ENCODE data around the gene SULT4A1.

DNA sequence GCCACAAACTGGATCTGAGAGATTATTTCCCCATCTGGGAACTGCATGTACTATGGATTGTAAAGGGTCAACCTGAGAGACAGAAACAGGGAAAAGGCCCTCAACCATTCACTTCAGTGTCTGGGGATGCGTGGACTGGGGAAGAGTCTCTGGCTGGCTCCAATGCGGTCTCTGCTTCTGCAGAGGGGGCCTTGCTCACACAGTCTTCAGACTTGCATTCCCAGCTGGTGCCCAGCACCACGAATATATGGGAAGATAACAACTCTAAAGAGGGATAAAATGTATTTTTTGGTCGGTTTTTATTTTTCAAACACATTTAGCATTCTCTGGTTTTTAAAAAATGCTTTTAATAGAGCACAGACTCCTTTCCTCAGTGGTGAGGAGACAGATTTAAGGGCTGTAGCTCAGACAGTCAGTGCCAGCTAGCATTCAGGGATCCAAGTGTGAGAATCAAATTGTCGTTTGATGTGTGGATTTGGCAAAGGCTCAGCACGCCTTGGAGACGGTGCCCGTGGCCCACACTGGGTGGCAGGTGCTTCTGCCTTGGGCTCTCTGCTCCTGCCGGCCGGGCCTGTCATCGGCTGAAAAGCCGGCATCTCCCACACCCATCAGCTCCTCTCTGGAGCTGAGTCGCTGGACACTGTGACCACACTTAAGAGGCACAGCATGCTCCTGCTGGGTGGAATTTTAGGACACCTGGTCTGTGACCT, 42.2 kb downstream of the SULT4A1 start:
- no peak for TF ChIP-seq EZH2 (IDR thresholded peaks at IDR 0.05; ENCODE audit: borderline replicate concordance)
- TF ChIP-seq, protein P1, sequence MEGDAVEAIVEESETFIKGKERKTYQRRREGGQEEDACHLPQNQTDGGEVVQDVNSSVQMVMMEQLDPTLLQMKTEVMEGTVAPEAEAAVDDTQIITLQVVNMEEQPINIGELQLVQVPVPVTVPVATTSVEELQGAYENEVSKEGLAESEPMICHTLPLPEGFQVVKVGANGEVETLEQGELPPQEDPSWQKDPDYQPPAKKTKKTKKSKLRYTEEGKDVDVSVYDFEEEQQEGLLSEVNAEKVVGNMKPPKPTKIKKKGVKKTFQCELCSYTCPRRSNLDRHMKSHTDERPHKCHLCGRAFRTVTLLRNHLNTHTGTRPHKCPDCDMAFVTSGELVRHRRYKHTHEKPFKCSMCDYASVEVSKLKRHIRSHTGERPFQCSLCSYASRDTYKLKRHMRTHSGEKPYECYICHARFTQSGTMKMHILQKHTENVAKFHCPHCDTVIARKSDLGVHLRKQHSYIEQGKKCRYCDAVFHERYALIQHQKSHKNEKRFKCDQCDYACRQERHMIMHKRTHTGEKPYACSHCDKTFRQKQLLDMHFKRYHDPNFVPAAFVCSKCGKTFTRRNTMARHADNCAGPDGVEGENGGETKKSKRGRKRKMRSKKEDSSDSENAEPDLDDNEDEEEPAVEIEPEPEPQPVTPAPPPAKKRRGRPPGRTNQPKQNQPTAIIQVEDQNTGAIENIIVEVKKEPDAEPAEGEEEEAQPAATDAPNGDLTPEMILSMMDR (IDR thresholded peaks at IDR 0.05; ENCODE audit: poor library complexity): no peak

Data from hepatocyte (in vitro differentiated cells).